ENCODE results near the gene TCTN1.

Gene TCTN1

DNA sequence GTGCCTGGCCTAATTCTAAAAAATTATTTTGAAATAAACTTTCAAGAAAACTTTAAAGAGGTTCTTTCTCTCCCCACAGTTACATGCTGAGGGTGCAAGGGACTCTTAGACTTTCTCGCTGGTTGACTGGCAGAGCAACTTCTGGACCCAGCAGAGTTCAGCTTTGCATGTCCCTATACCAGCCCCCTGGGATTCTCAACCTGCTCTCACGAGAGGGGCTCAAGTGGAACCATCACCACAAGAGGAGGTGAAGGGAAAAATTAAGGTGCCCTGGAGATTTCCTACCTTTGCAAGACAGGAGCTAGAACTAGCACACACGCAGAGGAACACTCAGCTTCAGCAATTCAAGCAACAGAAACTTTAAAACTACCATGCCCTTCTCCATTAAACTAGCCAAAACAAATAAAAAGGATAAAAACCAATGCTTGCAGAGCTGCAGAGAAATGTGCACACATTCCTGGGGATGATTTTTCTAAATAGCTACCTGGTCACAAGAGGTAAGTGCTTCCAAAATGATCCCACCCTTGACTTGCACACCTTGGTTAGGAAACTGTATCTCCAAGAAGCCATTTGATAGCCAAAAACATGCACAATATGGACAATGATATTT lies 72.5 kb downstream of the TCTN1 start:
- no peak for DNase-seq

- peak; percentile 29 for DNase-seq
These were observed 73.7 kb downstream of the TCTN1 start for GRCh38 chr12:110687396-110688169.

- no peak for DNase-seq
These were observed 74.7 kb downstream of the TCTN1 start, which contains the start of gene HVCN1 for GRCh38 chr12:110688446-110689280. TSS of gene HVCN1 (minus strand) at chr12:110689115. CDS start at chr12:110683245, 5,870 bp downstream.

DNA sequence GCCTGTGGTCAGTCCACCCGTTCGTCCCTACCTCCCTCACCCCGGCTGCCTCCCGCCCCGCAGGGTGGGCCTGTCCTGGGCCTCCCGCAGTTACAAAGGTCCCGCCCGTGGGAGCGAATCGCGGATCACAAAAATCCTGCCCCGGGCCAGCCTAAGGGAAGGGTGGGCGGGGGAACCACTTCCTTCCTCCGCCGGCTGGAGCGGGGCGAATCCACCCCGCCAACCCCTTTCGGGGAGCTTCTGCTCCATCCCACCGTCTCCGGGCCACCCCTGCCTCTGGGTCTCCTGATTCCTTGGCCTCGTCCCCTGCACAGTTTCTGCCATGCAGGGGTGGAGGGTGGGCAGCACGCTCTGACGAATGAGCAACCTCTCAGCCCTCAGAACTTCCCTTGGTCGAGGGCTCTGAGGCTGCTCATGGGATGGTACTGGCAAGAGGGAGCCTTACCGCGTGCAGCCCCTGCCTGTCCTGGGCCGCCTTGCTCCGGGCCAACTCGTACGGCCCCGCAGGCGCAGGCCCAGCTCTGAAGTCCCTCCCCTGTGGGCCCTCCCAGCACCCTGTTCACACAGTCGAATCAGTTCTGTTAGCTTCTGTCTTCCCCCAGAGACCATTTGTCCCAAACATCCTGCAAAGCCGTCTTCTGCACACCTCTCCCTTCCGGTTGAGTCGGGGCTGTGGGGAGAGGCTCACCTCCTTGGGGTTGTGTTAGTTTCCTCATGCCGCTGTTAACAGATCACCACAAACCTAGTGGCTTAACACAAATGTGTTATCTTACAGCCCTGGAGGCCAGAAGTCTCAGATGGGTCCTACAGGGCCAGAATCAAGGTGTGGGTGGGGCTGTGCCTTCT lies 75.6 kb downstream of the TCTN1 start:
- DNase-seq, result peak; percentile 61

DNA sequence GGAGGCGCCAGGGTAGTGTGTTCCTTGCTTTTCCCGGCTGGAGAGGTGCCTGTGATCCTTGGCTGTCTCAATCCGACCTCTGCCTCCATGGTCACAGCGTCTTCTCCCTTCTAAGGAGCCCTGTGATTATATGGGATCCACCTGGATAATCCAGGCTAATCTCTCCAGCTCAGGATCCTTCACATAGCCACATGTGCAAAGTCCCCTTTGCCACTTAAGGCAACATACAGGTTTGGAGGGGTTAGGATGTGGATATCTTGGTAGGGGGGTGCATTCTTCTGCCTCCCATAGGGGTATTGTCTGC lies 76.2 kb downstream of the TCTN1 start:
- DNase-seq, result no peak

DNA sequence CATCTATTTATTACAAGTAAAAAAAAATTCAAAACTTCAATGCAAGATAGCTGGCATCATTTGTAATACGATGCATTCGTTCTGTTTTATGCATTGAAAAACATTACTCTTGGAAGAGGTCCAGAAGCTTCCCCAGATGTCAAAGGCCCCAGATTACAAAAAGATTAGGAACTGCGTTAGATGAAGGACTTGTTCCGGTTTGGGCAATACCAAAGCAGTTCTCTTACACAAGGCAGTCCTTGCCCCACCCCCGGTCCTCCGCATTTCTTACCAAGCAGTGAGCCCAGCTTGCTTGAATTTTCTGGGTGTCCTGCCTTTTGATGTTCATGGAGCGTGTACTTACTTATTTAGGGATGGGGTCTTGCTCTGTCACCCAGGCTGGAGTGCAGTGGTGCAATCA lies 79.8 kb downstream of the TCTN1 start:
- DNase-seq, result peak; percentile 62

GRCh38 chr12:110694330-110694901 lies 80.5 kb downstream of the TCTN1 start:
- peak; percentile 70 for DNase-seq

DNA sequence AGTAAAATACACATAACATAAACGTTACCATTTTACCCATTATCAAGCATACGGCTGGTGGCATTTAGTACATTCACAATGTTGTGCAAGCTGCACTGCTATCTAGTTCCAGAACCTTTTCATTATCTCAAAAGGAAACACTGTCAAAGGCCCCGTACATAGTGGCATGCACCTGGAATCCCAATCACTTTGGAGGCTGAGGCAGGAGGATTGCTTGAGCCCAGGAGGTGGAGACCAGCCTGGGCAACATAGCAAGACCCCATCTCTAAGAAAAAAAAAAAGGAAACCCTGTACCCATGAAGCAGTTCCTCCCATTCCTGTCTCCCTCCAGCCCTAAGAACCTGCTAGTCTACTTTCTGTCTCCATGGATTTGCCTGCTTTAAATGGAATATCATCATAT lies 82.4 kb downstream of the TCTN1 start:
- DNase-seq, result no peak

GRCh38 chr12:110697236-110697635 lies 83.3 kb downstream of the TCTN1 start:
- no peak for DNase-seq

DNA sequence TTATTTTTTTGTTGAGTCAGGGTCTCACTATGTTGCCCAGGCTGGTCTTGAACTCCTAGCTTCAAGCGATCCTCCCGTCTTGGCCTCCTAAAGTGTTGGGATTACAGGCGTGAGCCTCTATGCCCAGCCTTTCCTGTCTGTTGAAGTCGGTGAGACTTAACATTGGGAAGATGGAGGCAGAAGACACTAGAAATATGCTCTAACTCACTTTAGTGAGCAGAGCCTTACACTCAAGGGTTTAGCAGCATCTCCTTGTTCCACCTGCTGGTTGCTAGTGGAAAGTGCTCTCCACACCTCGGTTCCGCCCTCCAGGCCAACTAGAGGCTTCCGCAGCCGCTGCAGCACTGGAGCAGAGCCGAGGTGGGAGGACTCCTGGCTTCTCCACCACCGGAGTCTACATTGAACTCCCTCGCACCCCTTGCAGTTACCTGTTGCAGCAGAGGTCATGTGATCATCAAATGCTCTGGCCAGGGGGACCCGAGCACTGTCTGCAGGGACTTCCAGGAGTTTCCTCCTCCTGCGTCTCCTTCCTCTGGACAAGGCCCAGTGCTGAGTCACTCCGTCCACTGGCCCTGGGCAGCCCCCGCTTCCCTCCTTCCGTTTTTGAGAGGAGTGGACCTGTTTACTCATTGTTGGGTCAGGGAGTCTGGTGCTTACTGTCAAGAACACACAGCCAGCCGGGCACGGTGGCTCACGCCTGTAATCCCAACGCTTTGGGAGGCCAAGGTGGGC lies 84.4 kb downstream of the TCTN1 start:
- DNase-seq, result peak; percentile 88

Data from OCI-M1 (cell line).